ENCODE data around the gene NOBOX.
"Not testable (repeated sequence)": the region's sequence is repeated elsewhere in the genome, so short reads cannot be mapped to it uniquely, and the experiment has no call there.

Gene NOBOX

DNA sequence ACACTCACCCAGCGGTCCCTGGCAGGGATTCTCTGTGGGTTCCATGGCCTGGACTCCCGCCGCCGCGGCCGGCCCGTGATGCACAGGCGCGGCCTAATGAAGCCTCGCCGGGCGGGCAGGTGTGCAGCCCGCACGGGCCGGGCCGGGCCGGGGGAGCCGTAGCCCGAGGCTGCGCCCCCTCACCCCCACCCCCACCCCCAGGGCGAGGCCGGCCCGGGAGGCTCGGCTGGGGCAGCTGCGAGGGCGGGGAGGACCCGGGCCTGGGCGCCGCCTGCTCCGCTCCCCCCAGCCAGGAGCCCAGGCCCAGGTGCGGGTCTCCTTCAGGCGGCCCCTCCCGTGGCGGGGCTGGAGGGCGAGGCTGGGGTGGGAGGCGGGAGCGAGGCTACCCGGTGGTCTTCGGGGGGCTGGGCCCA lies at the start of gene NOBOX:
Gene NOBOX, minus strand, starts transcription at position 45 of the 413 bp plus-strand sequence.
- DNase-seq (ENCODE audit: low read depth in 2 of 2) = no peak

DNA sequence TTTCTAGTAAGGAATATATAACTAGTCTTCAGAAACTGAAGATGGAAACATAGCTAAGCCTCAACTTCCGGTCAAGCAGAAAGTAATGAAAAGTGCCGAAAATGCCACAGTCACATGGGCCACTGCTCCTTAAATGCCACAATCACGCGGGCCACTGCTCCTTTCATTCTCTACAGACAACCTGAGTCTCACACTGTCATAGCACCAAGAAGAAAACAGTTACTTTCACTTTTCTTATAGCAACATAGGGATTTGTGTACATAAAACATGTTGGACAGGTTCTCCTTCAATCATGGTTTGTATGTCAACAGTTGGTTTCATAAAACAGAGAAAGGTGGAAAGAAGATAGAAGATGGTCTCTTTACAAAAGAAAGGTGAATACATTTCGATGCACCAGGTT lies 48.6 kb upstream of the NOBOX start:
- no peak for DNase-seq (ENCODE audit: low read depth in 2 of 2)

DNA sequence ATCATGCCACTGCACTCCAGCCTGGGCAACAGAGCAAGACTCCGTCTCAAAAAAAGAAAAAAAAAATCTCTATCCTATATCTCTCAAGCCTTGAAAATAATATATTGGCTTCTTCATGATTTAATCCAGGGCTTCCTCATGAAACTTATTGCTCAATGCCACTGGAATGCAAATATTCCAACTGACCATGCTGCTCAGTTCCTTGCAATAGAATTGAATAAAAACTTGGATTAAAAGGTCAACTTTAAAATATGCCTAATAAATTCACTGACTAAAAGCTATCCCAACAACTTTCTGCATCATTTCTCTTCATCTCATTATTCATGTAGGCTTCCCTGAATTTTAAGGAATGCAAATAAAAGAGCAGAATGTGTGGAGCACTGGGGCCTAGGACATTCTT lies 42.1 kb upstream of the NOBOX start:
- DNase-seq (ENCODE audit: low read depth in 2 of 2) = no peak

DNA sequence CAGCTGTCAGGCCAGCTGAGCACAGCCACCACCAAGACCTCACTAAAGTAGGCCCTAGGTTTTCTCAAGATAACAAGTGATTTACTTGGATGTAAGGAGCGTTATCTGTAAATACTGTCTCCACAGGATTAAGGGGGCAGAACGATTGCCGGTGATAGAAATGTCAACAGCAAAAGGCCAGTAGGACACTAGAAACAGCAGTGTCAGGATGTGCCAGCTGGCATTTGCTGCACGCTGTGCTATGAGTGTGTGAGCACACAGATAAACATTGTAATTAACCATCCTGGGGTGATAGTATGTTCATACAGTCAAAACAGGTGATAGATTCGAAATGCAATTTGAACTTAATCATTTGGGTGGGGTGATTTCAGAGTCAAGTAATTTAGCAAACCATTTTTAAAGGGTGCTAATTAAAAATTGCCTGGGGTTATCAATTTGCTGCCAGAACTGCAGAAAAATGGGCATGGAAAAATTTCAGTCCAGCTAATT lies 36.3 kb upstream of the NOBOX start:
- no peak for DNase-seq (ENCODE audit: low read depth in 2 of 2)

DNA sequence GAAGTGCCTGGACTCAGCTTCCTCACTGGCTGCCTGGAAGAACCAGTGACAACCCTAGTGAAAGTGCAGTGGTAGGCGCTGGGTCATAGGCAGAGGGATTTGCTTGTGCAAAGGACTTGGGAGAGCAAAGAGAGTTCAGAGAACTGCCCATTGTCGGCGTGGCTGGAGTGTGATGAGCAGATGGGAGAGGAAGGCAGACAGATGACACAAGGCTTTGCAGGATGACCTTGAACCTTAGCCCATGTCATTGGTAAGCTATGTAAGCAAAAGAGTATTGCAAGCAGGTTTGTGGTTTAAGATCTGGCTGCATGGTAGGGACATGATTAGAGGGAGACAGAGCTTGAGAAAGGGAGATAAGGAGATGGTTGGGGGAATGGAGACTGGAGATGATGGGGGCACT lies 35.3 kb upstream of the NOBOX start:
- no peak for DNase-seq (ENCODE audit: low read depth in 2 of 2)

DNA sequence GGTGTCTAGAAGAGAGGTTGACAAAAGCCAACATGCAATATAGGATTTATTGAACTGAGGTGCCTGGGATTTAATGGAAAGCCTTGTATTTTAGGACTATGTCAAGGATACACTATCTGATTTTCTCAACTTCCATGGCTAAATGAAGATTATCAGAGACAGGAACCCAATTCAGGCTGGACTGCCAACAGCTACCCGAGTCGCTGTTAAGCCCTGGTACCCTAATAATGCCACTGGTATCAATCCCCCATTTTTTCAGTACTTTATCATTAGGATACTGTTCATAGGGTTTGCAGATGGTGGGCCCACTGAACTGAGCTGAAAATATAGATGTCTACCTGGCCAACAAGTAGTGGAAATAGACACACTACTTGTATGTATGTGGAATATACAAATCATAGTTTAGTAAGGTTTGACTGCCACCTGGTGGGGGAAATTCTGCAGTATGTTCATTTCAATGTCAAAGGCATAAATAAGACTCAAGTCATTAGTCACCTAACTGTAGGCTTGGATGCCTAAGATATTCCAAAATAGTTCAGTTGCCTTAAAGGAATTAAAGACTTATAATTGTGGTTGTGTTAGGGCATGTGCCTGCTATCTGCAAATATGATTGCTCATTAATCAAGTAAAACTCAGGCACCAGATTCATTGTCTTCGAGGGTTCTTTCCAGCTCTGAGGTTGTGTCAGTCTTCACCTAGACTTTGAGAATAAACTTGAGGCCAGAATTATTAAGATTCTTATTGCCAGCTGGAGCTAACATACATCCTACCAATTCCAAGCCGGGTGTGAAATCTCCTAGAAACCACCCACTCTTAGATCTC lies 34.1 kb upstream of the NOBOX start:
- no peak for DNase-seq (ENCODE audit: low read depth in 2 of 2)

DNA sequence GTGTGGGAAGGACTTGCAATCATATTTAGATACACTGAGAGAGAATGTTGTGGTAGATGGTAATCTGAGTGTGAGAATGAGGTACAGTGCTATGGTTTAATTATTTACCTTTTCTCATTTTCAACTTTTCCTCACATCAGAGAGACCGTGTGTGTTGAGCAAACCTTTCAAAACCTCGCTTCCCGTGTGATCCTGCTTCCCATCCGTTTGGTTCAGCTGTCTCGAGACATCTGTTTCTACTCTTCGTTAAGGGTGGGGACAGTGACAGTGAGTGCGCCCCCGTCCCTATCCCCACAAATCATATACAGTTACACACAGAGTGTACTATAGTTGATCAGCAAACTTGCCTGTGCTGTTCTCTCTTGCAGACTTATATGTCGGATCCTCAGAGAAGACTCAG lies 33.0 kb upstream of the NOBOX start:
- no peak for DNase-seq (ENCODE audit: low read depth in 2 of 2)

DNA sequence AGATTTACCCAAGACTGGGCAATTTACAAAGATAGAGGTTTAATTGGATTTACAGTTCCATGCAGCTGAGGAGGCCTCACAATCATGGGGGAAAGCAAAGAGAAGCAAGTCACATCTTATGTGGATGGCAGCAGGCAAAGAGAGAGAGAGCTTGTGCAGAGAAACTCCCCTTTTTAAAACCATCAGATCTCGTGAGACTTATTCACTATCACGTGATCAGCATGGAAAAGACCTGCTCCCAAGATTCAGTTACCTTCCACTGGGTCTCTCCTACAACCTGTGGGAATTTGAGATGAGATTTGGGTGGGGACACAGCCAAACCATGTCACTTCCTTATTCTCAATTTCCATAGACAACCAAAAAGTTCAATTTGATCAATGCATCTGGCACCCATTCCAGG lies 24.9 kb upstream of the NOBOX start:
- DNase-seq (ENCODE audit: low read depth in 2 of 2) = no peak

DNA sequence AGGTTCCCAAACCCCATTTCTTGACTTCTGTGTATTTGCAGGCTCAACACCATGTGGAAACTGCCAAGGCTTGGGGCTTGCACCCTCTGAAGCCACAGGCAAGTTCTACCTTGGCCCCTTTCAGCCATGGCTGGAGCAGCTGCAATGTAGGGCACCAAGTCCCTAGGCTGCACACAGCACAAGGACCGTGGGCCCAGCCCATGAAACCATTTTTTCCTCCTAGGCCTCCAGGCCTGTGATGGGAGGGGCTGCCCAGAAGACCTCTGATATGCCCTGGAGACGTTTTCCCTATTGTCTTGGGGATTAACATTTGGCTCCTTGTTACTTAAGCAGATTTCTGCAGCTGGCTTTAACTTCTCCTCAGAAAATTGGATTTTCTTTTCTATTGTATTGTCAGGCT lies 24.0 kb upstream of the NOBOX start:
- DNase-seq (ENCODE audit: low read depth in 2 of 2) = not testable (repeated sequence)

DNA sequence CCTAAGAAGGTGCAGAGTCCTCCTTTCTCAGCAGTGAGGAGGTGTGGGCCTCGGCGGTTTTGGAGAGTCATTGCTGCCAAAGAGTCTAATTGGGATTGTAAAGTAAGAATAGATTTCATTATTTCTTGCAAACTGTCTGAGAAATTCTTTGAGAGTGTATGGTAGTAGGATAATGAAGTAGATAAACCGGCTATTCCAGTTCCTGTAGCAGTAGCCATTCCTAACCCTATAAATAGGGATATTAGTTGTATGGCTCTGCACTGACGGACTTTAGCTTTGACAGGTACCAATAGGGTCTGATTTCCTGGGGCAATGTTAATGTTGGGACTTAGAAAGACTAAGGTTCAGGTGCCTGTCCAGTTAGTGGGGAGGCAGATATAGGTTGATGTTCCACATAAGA lies 15.4 kb upstream of the NOBOX start:
- DNase-seq (ENCODE audit: low read depth in 2 of 2) = not testable (repeated sequence)

DNA sequence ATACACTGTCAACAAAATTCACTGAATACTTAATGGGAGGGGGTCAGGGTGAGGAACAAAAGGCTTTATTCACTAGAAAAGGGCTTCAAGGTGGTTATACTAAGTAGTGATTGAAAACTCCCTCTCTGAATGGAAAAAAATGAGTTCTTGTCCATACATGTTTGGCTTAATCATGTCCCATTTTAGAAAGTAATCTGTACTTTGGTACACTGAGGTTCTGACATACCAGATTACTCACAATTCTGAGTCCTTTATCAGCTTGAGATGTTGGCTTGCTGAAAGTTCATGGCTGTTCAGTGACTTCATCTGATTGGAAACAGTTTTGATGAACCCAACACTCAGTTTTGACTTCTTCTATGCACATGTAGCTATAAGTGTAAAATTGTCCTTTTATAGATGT lies 12.8 kb upstream of the NOBOX start:
- DNase-seq (ENCODE audit: low read depth in 2 of 2) = no peak

DNA sequence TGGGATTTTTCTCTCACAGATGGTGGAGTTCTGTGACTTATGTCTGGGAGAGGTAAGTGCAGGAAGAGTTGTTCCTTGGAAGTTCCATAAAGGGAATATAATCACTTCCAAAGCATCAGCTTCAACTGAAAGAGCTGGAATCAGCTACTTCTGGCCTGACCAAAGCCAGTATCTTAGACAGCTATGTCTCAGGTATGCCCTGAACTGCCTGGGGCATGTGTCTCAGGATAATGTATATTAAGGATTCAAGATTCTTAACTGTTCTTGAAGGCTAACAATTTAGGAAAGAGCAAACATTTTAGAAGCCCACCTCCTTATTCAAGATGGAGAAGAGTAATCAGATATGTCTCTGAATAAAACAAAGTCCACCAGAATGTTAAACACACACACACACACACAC lies 12.4 kb upstream of the NOBOX start:
- DNase-seq (ENCODE audit: low read depth in 2 of 2) = no peak

DNA sequence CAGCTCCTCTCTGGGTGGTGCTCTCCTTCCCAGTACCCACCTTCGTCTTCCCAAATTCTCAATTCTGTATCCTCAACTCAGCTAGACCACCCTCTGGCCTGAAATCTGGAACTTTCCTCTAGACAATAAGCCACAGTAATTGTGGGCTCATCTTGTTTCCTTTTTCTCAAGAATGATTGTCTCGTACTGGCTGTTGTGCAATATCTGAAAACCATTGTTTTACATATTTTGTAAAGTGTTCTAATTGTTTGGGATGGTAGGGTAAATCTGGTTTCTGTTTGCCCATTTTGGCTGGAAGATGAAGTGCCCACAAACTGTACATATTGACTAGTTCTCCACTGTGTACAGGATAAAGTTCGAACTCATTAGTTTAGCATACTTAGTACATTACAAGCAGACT lies 11.3 kb upstream of the NOBOX start:
- DNase-seq (ENCODE audit: low read depth in 2 of 2) = no peak

DNA sequence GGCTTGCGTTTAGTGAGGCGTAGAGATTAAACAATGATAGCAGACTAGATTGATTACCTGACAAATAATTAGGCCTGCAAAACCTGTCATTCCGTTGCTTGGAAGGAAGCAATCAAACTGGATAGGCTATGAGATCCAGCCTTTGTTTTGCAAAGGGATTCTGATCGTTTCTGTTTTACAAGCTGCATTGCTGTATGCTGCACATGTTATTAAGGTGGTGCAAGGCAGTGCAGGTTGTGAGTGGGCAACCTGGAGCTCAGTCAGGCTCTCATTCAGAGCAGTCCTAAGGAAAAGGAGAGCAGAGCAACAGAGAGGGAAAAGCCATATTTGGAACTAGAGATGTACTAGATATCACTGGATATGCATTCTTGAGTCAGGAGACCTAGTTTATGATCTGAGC lies 6.9 kb upstream of the NOBOX start:
- DNase-seq (ENCODE audit: low read depth in 2 of 2) = no peak

DNA sequence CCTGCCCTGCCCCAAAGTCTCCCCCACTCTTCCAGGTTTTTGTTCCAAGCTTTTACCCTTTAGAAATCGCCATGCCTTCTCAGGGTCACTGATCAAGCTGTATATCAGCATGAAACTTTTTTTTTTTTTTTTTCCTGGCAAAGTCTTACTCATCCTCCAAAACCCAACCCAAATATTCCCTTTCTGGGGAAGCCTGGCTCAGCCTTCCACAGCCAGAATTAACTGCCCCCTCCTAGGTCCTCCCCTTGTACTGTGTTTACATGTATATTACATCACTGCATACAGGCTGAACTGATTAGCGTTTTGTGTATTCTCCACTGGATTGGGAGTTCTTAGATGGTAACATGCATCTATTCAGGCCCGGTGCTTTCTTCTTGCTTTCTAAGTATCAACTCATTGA lies 4.6 kb upstream of the NOBOX start:
- DNase-seq (ENCODE audit: low read depth in 2 of 2) = no peak

DNA sequence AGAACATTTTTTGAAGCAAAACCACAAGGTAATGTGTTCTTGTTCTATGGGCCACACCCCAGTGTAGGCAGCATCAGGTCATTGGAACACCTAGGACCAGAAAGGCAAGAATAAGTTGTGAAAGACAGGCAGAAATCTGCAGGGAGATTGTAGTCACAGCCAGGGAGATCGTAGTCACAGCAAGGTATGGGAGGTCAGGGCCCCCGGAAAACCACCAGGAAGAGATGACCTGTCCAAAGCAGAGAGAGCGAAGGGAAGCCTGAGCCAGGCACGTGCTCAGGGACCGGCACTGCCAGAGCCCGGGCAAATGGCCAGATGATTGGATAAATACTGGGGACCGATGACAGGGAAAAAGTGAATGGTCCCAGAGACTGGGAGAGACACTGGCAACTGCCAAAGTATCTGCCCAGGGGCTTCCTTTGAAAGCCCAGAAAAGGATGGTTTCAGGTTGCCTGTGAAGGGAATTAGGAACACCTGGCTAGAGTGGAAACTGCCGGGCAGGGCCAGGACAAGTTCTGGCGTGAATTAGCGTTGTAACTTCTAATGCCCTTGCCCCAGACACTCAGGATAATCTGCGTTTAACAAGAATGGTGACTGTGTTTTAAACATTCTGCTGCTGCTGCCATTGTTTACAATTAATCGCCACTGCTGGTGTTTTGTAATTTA lies 3.9 kb upstream of the NOBOX start:
- DNase-seq (ENCODE audit: low read depth in 2 of 2) = no peak

DNA sequence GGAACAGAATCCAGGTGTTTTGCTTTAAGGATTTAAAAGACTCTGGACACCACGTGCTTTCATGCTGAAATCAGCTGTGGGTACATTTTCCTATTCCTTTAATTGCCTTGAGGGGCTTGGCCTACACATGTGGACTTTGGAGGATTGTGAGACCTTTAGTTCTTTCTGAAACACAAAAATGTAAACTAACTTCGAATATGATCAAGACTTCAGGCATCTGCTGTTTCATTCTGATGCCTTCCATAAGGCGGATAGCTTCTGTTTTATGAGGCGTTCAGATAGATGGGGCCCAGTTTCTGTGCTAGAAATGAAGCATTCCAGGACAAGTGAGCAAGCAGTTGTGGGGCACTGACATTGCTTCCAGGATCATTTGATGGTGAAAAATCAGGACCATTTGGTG lies 1.5 kb upstream of the NOBOX start:
- DNase-seq (ENCODE audit: low read depth in 2 of 2) = no peak

DNA sequence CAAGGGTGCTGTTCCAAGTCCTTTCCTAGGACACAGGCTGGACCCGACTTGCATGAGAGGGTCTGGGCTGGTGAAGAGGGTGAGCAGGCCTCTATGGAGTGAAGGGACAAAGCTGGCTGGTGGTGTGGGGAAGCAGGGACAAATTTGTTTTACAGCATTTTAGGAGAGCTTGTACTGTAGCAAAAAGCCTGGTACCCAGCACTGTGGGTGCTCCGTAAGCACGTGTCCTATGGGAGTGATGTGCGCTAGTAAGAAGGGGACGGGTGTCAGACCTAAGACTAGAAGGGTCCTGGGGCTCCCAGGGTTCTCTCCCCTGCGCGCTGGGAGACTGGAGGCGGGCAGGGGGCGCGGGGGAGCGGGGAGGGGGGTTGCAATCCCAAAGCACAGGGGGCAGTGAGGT lies 391 bp downstream of the NOBOX start:
- no peak for DNase-seq (ENCODE audit: low read depth in 2 of 2)

DNA sequence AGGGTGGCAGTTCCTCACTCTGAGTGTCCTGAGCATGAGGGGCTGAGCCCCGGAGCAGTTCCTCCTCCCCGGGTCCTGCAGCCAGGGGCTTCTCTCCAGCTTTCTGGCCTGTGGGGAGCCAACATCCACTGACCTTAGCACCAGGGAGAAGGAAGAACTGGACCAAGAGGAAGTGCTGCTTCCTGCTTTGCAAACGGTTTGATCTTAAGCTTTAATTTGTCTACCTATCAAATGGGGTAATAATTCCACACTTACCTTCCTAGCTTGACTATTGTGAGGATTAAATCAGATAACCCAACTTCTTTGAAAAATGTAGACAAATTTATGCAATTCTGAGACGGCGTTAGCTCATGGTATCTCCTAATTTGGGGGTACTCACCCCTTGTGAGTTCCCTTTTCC lies 2.0 kb downstream of the NOBOX start:
- DNase-seq (ENCODE audit: low read depth in 2 of 2) = no peak

DNA sequence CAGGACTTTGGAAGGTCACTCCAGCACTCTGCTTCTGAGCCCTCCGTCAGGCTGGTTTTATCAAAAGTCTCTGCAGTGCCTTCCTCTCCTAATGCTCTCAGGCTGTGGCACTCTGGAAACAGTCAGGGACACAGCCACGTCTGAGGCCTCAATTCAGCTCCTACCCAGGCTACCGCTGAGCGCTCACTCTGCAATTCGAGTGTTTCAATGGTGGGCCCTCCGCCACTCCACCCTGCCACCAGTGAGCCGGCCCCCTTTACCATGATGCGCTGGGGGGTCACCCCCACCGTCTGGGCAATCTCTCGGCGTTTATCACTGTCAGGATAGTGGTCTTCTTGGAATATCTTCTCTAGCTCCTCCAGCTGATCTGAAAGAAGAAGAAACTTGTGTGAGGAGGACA lies 3.5 kb downstream of the NOBOX start:
- DNase-seq (ENCODE audit: low read depth in 2 of 2) = no peak

DNA sequence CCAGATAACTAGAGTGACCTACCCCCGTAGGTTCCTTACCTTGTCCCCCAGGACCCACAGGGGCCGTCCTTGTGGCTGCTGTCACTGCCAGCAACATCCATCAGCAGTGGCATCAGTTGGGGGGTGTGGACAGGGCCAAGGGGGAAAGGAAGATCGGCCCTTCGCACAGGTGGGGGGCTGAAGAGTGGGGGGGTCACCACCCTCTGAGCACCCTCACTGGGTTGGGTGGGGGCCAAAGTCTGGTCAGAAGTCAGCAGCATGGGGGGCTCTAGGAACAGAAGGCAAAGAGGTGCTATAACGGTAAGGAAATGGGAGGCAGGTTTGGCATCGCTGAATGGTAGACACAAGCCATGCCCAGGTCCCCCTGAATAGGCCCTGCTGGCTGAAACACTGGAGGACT lies 4.6 kb downstream of the NOBOX start:
- DNase-seq (ENCODE audit: low read depth in 2 of 2) = no peak

DNA sequence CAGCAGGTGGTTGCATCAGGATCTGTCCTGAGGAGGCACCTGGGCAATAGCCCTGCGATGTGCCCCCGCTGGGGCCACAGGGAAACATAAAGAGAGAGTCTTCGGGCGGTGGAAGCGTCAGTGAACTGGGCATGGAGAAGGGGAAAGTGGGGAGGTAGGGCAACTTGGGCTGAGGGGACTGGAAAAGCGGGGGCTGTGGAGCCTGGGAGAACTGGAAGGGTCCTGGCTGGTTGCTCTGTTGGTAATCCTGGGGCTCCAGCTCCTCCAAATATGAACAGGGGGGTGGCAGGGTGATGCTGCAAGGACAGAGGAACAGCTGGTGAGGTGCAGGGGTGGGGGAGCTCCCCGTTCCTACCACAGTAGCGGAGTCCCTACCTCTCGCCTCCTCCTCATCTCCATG lies 5.2 kb downstream of the NOBOX start:
- no peak for DNase-seq (ENCODE audit: low read depth in 2 of 2)

DNA sequence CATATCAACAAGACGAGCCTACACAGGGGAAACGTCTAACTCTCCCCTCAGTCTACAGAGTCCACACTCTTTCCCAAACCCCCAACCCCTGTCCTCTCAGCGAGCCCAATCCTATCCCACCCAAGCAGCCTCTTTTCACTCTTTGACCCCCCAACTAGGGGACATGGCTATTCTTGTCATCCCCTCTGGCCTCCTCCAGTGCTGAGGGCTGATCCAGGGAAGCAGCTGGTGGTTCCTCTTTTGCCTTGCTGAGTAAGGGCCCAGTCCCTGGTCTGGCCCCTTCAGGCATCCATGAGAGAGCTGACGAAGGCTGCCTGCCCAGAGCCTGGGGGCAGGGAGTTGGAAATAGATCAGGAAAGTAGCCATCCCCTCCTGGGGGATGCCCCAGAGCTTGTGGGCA lies 6.4 kb downstream of the NOBOX start:
- no peak for DNase-seq (ENCODE audit: low read depth in 2 of 2)

Measured in stimulated activated CD8-positive, alpha-beta memory T cell treated with anti-CD3 and anti-CD28 coated beads, Interleukin-2, amount 100 ng/mL, for 1 hour (primary cell).